ENCODE results near the gene ATP6V1F.

DNA sequence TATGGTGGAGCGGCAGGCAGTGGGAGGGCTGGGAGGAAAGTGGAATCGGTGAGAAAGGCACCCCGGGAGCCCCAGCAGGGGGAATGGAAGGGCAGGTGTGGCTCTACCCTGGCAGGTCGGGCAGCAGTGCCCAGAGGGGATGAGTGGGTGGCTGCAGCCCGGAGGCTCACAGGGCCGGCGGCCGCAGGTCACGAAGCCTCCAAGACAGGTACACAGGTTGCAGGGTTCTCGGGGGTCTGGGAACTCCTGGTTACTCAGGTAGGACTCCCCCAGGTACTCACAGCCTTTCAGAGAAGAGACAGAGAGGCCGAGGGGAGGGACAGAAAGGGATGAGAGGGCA is 26.1 kb downstream of the ATP6V1F start:
- TF ChIP-seq CTCF (IDR thresholded peaks at IDR 0.05) (no peak), ZFX (IDR thresholded peaks at IDR 0.05; ENCODE audit: borderline replicate concordance) (no peak)

Data from 22Rv1 (cell line).